BE2C (cell line): ENCODE results near the gene SNTG2.

ENCODE experiments used
- DNase-seq: peaks from one replicate; pipeline ENCODE4 v3.0.0-alpha.2; 2020
- H3K27me3 ChIP-seq: fragments of 250-450 bp; sonication (Bioruptor Pico); 2 replicates; pipeline ENCODE4 v1.5.1; 2020; ENCODE audit warnings: mild to moderate bottlenecking
- H3K36me3 ChIP-seq: fragments of 250-450 bp; sonication (Bioruptor Pico); 2 replicates; pipeline ENCODE4 v1.5.1; 2020; ENCODE audit warnings: mild to moderate bottlenecking
- H3K4me1 ChIP-seq: fragments of 250-450 bp; sonication (Bioruptor Pico); 2 replicates; pipeline ENCODE4 v1.5.1; 2020
- H3K4me3 ChIP-seq: 2 replicates; pipeline ENCODE4 v1.5.1; 2011; ENCODE audit warnings: low read depth, low read length
- H3K9me3 ChIP-seq: fragments of 250-450 bp; sonication (Bioruptor Pico); 2 replicates; pipeline ENCODE4 v1.5.1; 2020
- TF ChIP-seq, protein P1 (sequence below): IDR thresholded peaks from 2 replicates; pipeline ENCODE4 v1.5.1; 2012; ENCODE audit warnings: mild to moderate bottlenecking, low read depth, low read length

Gene SNTG2

GRCh38 chr2:1269812-1270211 is 319.2 kb downstream of the SNTG2 start:
- no peak for DNase-seq
- Histone ChIP-seq H3K9me3 (no peaks in the 10 kb centered on the region), H3K27me3 (no peaks in the 10 kb centered on the region), H3K4me1 (no peaks in the 10 kb centered on the region), H3K36me3 (no peaks in the 10 kb centered on the region), H3K4me3 (no peak overlapping the region)
- TF ChIP-seq, protein P1, sequence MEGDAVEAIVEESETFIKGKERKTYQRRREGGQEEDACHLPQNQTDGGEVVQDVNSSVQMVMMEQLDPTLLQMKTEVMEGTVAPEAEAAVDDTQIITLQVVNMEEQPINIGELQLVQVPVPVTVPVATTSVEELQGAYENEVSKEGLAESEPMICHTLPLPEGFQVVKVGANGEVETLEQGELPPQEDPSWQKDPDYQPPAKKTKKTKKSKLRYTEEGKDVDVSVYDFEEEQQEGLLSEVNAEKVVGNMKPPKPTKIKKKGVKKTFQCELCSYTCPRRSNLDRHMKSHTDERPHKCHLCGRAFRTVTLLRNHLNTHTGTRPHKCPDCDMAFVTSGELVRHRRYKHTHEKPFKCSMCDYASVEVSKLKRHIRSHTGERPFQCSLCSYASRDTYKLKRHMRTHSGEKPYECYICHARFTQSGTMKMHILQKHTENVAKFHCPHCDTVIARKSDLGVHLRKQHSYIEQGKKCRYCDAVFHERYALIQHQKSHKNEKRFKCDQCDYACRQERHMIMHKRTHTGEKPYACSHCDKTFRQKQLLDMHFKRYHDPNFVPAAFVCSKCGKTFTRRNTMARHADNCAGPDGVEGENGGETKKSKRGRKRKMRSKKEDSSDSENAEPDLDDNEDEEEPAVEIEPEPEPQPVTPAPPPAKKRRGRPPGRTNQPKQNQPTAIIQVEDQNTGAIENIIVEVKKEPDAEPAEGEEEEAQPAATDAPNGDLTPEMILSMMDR, result no peak

- H3K4me1 ChIP-seq, result no peaks in the 10 kb centered on the region
- H3K36me3 ChIP-seq, result no peaks in the 10 kb centered on the region
- TF ChIP-seq, protein P1, result no peak
- H3K27me3 ChIP-seq, result no peaks in the 10 kb centered on the region
- H3K4me3 ChIP-seq, result no peak overlapping the region
- no peak for DNase-seq
- no peaks in the 10 kb centered on the region for H3K9me3 ChIP-seq
Measured at GRCh38 chr2:1272835-1273234, 322.2 kb downstream of the SNTG2 start.

GRCh38 chr2:1277634-1278033 is 327.0 kb downstream of the SNTG2 start:
- Histone ChIP-seq H3K4me3 (no peak overlapping the region), H3K27me3 (no peaks in the 10 kb centered on the region), H3K36me3 (no peaks in the 10 kb centered on the region), H3K9me3 (no peaks in the 10 kb centered on the region), H3K4me1 (no peaks in the 10 kb centered on the region)
- TF ChIP-seq, protein P1, result no peak
- no peak for DNase-seq

GRCh38 chr2:1278125-1278524 is 327.5 kb downstream of the SNTG2 start:
- Histone ChIP-seq H3K36me3 (no peaks in the 10 kb centered on the region), H3K9me3 (no peaks in the 10 kb centered on the region), H3K4me3 (no peak overlapping the region), H3K4me1 (no peaks in the 10 kb centered on the region), H3K27me3 (0 out of 2 replicates have a peak, but pooled peaks cover under 1% of the 10 kb centered on the region)
- TF ChIP-seq, protein P1, result no peak
- DNase-seq, result no peak

DNA sequence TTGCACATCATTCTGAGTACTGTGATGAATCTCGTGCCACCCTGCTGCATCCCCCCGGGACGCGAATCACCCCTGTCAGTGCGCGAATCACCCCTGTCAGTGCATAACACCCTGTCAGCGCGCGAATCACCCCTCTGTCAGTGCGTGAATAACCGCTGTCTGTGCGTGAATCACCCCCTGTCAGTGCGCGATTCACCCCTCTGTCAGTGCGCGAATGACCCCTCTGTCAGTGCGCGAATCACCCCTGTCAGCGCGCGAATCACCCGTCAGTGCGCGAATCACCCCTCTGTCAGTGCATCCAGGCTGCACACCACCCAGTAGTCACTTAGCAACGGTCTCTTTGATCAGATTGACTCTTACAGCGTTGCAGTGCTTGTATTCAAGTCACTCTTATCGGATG is 328.2 kb downstream of the SNTG2 start:
- no peaks in the 10 kb centered on the region for H3K36me3 ChIP-seq
- TF ChIP-seq, protein P1, result no peak
- no peaks in the 10 kb centered on the region for H3K9me3 ChIP-seq
- no peaks in the 10 kb centered on the region for H3K4me1 ChIP-seq
- H3K27me3 ChIP-seq, result 0 out of 2 replicates have a peak, but pooled peaks cover 5% of the 10 kb centered on the region
- DNase-seq, result no peak
- no peak overlapping the region for H3K4me3 ChIP-seq

DNA sequence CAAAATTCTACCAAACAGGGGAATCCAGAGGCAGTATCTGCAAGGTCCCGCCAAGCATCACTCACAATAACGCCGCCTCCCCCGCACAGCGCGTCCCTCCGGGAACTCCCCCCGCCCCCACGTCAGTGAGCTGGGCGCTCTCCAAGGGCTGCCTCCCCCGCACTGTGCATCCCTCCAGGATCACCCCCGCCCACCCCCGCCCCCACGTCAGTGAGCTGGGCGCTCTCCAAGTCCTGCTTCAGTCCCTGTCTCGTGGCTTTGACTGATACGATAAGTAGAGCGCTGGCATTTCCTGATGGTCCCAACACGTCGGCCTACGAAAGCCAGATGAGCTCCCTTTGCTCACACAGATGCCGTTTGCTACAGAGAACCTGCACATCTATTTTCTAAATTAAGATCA is 331.9 kb downstream of the SNTG2 start:
- Histone ChIP-seq H3K4me3 (no peak overlapping the region), H3K4me1 (no peaks in the 10 kb centered on the region), H3K27me3 (0 out of 2 replicates have a peak, but pooled peaks cover 5% of the 10 kb centered on the region), H3K9me3 (no peaks in the 10 kb centered on the region), H3K36me3 (no peaks in the 10 kb centered on the region)
- peak; percentile 17 for DNase-seq
- TF ChIP-seq, protein P1, result no peak
